HCT116 (cell line): ENCODE results near the gene SMIM45.
A peak's percentile ranks its signal among the peaks of the same experiment; 100 is the strongest.

Experiments
- ATAC-seq: fragments of 200-7000 bp; cut with Tn5 transposase; 2 replicates; pipeline ENCODE4 v1.9.1; 2020; ENCODE audit warnings: mild to moderate bottlenecking, moderate library complexity
- BruUV-seq: library from RNA; stranded (reverse); fragments of 400-500 nt; replicated peaks from 2 replicates; lab custom pipeline; 2021; lab: Mats Ljungman, UMichigan
- CTCF ChIA-PET: fragments of 300-600 bp; sonication (Branson Sonifier 250); formaldehyde crosslinking; loops from one replicate; lab custom pipeline; 2021; ENCODE audit warnings: antibody characterized with exemption; lab: Charles Lee
- POLR2A ChIA-PET: fragments of 300-600, 350-600 bp; sonication (Branson Sonifier 250); formaldehyde crosslinking; loops from one replicate; lab custom pipeline; 2021; ENCODE audit warnings: antibody characterized with exemption; lab: Charles Lee
- RAD21 ChIA-PET, 2 experiments: fragments of 300-600 bp; sonication (Branson Sonifier 250); formaldehyde crosslinking; loops; one replicate each; lab custom pipeline; 2023; ENCODE audit warnings: low total read pairs in 2 of 2; ENCODE audit not compliant: uncharacterized antibody in 2 of 2, unreplicated experiment in 2 of 2, low non-redundant PET in 1 of 2; lab: Charles Lee
- DNase-seq: peaks from one replicate; pipeline ENCODE4 v3.0.0-alpha.2; 2010; ENCODE audit warnings: low read depth, low spot score
- H2AFZ ChIP-seq: fragments of 200-600 bp; shearing (Covaris generic), sonication (generic); 2 replicates; pipeline ENCODE4 v1.6.1; 2017; ENCODE audit warnings: low read depth, mixed run types, mixed read lengths, antibody characterized with exemption, low read length; ENCODE audit not compliant: poor library complexity, severe bottlenecking
- H3K27ac ChIP-seq: 2 replicates; pipeline ENCODE4 v1.5.1; 2012; ENCODE audit warnings: low read depth, low read length
- H3K27me3 ChIP-seq: fragments of 200-600 bp; sonication (generic); 2 replicates; pipeline ENCODE4 v1.6.1; 2016; ENCODE audit warnings: mixed run types, low read length, mixed read lengths; ENCODE audit not compliant: insufficient read depth
- H3K36me3 ChIP-seq, 2 experiments: fragments of 200-500 bp in 1 of 2; fragments of 200-600 bp in 1 of 2; sonication (Bioruptor generic) in 1 of 2; sonication (generic) in 1 of 2; 2 replicates each; pipeline versions ENCODE4 v1.5.1 to v1.6.1; 2014 to 2016; ENCODE audit warnings: low read length in 2 of 2, inconsistent platforms in 1 of 2, mixed read lengths in 1 of 2, mixed run types in 1 of 2; ENCODE audit not compliant: insufficient read depth in 2 of 2, control insufficient read depth in 1 of 2
- H3K4me1 ChIP-seq, 2 experiments: fragments of 200-600 bp in 1 of 2; sonication (generic) in 1 of 2; 2 replicates each; pipeline versions ENCODE4 v1.5.1 to v1.6.1; 2012 to 2017; ENCODE audit warnings: low read length in 2 of 2, inconsistent platforms in 1 of 2, mild to moderate bottlenecking in 1 of 2, mixed read lengths in 1 of 2, mixed run types in 1 of 2, moderate library complexity in 1 of 2; ENCODE audit not compliant: insufficient read depth in 2 of 2, control insufficient read depth in 1 of 2
- H3K4me2 ChIP-seq: fragments of 200-600 bp; sonication (generic); 2 replicates; pipeline ENCODE4 v1.6.1; 2017; ENCODE audit warnings: mixed run types, low read length, mixed read lengths
- H3K4me3 ChIP-seq, 2 experiments: fragments of 200-600 bp in 1 of 2; sonication (generic) in 1 of 2; replicated peaks in 1 of 2; 2 replicates each; pipeline ENCODE4 v1.5.1; 2011 to 2016; ENCODE audit warnings: low read length in 2 of 2, control low read depth in 1 of 2, low read depth in 1 of 2, mild to moderate bottlenecking in 1 of 2, mixed read lengths in 1 of 2, mixed run types in 1 of 2
- H3K79me2 ChIP-seq: fragments of 200-600 bp; sonication (generic); 2 replicates; pipeline ENCODE4 v1.6.1; 2017; ENCODE audit warnings: mild to moderate bottlenecking, mixed run types, low read length, moderate library complexity, mixed read lengths; ENCODE audit not compliant: insufficient read depth
- H3K9ac ChIP-seq: fragments of 200-600 bp; sonication (generic); 2 replicates; pipeline ENCODE4 v1.6.1; 2016; ENCODE audit warnings: low read length, mixed read lengths
- H3K9me2 ChIP-seq: fragments of 200-600 bp; sonication (generic), shearing (Covaris generic); 2 replicates; pipeline ENCODE4 v1.6.1; 2017; ENCODE audit warnings: mixed run types, mild to moderate bottlenecking, moderate library complexity; ENCODE audit not compliant: insufficient read depth
- H3K9me3 ChIP-seq, 2 experiments: fragments of 200-500 bp in 1 of 2; fragments of 200-600 bp in 1 of 2; sonication (Bioruptor generic) in 1 of 2; sonication (generic) in 1 of 2; 2 replicates each; pipeline ENCODE4 v1.6.1; 2014 to 2017; ENCODE audit warnings: low read length in 2 of 2, mixed read lengths in 2 of 2, inconsistent platforms in 1 of 2, low read depth in 1 of 2, mild to moderate bottlenecking in 1 of 2, mixed run types in 1 of 2, moderate library complexity in 1 of 2; ENCODE audit not compliant: control insufficient read depth in 1 of 2, insufficient read depth in 1 of 2
- H4K20me1 ChIP-seq: fragments of 200-600 bp; sonication (generic), shearing (Covaris generic); 2 replicates; pipeline ENCODE4 v1.6.1; 2017; ENCODE audit warnings: mixed run types, mild to moderate bottlenecking, moderate library complexity; ENCODE audit not compliant: insufficient read depth
- CEBPB ChIP-seq: IDR thresholded peaks from 2 replicates; pipeline ENCODE4 v1.6.1; 2012; ENCODE audit warnings: low read depth
- TCF7L2 ChIP-seq: IDR thresholded peaks from 2 replicates; pipeline ENCODE4 v1.7.0; 2011; ENCODE audit warnings: borderline replicate concordance, inconsistent platforms; ENCODE audit not compliant: insufficient read depth, insufficient read length; ENCODE audit errors: extremely low read depth
- intact Hi-C: fragments of 100-400 bp; cut with micrococcal nuclease; formaldehyde crosslinking; loops from 2 replicates; pipeline ENCODE4 v1.10.0; 2022
- TF ChIP-seq, protein P1 (sequence below): IDR thresholded peaks from 2 replicates; pipeline ENCODE4 v1.6.1; 2012; ENCODE audit warnings: low read depth

Gene SMIM45

DNA sequence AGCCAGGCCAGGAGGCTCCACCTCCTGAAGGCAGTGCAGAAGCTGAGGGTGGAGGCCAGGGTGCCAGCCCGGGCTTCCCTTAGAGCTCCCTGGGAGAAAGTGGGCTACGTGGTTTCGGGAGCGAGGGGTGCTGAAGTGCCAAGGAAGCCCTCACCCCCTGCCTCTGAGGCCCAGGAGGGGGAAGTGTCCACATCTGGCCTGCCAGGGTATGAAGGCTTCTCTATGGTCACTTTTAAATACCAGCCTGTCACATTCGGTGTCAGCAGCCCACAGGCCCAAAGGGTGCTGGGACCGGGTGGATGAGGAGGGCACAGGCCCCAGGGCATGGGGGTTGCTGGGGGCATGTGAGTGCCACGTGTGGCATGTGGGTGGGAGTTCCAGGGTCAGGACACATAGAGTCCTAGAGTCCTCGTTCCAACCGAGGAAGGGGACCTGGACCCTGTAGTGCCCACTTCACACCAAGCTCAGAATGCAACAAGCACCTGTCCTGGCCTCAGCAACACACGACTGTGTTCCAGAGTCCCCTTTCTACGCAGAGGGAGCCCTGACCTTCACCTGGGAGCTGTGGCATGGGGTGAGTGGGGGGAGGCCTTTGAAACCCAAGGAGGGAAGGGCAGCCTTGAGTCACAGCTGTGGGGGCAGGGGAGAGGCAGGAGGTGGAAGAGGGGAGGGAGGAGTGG, 38.8 kb upstream of the SMIM45 start:
- no peaks in the 10 kb centered on the region for H3K36me3 ChIP-seq
- DNase-seq, result no peak
- H3K4me3 ChIP-seq, result no peak overlapping the region
- H3K9me3 ChIP-seq, result no peaks in the 10 kb centered on the region
- no peaks in the 10 kb centered on the region for H3K27me3 ChIP-seq
- H3K9ac ChIP-seq, result no peak overlapping the region
- TSS peak; percentile 66 for BruUV-seq
- TF ChIP-seq CEBPB, result no peak
- peak; percentile 30 for TF ChIP-seq TCF7L2
- ATAC-seq, result no peak
- intact Hi-C loops, result no loop called here
- CTCF ChIA-PET, result interaction anchor here (1.4 kb wide), 1 partner anchor 13 kb away, joined by 3 read pairs; no protein-coding TSS in a partner anchor
- H4K20me1 ChIP-seq, result no peaks in the 10 kb centered on the region
- peak overlapping the region; percentile 42 for H3K4me2 ChIP-seq
- H3K4me1 ChIP-seq, result peaks cover 8 to 36% of the 10 kb centered on the region in 2 experiments
- H3K27ac ChIP-seq, result no peak overlapping the region
- POLR2A ChIA-PET, result no interaction called here
- H3K9me2 ChIP-seq, result no peaks in the 10 kb centered on the region
- no peaks in the 10 kb centered on the region for H3K79me2 ChIP-seq
- H2AFZ ChIP-seq, result no peak overlapping the region
- RAD21 ChIA-PET, result no interaction called here

DNA sequence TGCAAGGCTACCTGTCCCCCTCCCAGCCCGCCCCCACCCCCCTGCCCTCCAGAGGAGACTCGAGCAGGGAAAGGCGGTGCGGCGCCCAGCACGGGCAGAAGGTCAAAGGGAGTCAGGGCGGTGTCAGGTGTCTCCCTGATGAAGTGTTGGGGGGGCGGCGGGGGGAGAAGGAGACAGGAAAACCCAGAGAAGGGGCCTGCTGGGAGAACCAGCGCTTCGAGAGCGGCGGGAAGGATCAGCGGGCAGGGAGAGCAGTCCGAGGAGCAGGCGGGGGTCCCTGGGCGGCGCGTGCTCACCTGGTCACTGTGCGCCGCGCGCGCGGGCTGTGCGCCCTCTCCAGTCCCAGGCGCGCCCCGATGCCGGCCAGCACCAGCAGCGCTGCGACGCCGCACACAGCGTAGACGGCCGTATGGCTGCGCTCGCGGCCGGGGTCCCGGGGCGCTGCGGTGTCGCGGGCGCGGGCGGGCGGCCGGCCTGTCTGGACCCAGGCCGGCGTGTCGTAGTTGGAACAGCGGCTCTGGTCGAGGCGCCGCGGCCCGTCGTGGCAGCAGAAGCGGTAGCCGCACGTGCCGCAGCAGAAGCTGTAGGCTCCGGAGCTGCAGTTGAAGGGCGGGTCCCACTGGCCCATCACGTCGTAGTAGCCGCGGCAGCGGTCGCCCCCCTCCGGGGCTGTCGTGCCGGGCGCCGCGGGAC, 38.0 kb upstream of the SMIM45 start:
- Histone ChIP-seq H3K27me3 (no peaks in the 10 kb centered on the region), H4K20me1 (no peaks in the 10 kb centered on the region), H3K9me3 (no peaks in the 10 kb centered on the region), H3K79me2 (no peaks in the 10 kb centered on the region), H3K9me2 (no peaks in the 10 kb centered on the region), H3K27ac (peak overlapping the region; percentile 41; the same call in 1 of the 2 replicates), H2AFZ (no peak overlapping the region), H3K9ac (no peak overlapping the region), H3K36me3 (no peaks in the 10 kb centered on the region), H3K4me1 (peaks cover 12 to 41% of the 10 kb centered on the region in 2 experiments), H3K4me2 (peak overlapping the region; percentile 42), H3K4me3 (peak overlapping the region in 1 of 2 experiments; percentile 21; a peak in 2 of 4 replicates)
- RAD21 ChIA-PET, result no interaction called here
- no peak for DNase-seq
- TF ChIP-seq, protein P1, sequence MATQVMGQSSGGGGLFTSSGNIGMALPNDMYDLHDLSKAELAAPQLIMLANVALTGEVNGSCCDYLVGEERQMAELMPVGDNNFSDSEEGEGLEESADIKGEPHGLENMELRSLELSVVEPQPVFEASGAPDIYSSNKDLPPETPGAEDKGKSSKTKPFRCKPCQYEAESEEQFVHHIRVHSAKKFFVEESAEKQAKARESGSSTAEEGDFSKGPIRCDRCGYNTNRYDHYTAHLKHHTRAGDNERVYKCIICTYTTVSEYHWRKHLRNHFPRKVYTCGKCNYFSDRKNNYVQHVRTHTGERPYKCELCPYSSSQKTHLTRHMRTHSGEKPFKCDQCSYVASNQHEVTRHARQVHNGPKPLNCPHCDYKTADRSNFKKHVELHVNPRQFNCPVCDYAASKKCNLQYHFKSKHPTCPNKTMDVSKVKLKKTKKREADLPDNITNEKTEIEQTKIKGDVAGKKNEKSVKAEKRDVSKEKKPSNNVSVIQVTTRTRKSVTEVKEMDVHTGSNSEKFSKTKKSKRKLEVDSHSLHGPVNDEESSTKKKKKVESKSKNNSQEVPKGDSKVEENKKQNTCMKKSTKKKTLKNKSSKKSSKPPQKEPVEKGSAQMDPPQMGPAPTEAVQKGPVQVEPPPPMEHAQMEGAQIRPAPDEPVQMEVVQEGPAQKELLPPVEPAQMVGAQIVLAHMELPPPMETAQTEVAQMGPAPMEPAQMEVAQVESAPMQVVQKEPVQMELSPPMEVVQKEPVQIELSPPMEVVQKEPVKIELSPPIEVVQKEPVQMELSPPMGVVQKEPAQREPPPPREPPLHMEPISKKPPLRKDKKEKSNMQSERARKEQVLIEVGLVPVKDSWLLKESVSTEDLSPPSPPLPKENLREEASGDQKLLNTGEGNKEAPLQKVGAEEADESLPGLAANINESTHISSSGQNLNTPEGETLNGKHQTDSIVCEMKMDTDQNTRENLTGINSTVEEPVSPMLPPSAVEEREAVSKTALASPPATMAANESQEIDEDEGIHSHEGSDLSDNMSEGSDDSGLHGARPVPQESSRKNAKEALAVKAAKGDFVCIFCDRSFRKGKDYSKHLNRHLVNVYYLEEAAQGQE, result no peak
- intact Hi-C loops, result no loop called here
- peak; percentile 27 for ATAC-seq
- CTCF ChIA-PET, result interaction anchor here (1.4 kb wide), 1 partner anchor 12 kb away, joined by 3 read pairs; no protein-coding TSS in a partner anchor
- BruUV-seq, result no TSS peak
- POLR2A ChIA-PET, result no interaction called here
